ENCODE data around the gene ALDOB.

DNA sequence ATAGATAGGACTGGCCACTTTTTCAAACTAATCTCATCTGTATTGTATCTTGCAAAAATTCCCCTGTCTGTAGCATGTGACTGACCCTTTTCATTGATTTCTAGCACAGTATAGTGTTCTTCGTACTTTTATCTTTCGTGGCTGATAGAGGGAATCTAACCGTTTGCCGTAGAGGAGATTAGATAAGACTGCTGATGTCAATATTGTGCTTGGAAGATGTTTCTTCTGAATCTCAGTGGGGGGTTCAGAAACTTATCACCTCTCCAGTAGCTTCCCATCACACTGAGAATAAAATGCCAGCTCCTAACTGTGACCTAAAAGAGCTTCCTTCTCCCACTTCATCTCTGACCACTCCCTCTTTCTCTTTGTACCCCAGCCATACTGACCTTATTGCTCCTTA, 25.4 kb upstream of the ALDOB start:
- TF ChIP-seq POLR2A (IDR thresholded peaks at IDR 0.05) = no peak
- TF ChIP-seq, protein P1, sequence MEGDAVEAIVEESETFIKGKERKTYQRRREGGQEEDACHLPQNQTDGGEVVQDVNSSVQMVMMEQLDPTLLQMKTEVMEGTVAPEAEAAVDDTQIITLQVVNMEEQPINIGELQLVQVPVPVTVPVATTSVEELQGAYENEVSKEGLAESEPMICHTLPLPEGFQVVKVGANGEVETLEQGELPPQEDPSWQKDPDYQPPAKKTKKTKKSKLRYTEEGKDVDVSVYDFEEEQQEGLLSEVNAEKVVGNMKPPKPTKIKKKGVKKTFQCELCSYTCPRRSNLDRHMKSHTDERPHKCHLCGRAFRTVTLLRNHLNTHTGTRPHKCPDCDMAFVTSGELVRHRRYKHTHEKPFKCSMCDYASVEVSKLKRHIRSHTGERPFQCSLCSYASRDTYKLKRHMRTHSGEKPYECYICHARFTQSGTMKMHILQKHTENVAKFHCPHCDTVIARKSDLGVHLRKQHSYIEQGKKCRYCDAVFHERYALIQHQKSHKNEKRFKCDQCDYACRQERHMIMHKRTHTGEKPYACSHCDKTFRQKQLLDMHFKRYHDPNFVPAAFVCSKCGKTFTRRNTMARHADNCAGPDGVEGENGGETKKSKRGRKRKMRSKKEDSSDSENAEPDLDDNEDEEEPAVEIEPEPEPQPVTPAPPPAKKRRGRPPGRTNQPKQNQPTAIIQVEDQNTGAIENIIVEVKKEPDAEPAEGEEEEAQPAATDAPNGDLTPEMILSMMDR (IDR thresholded peaks at IDR 0.05) = no peak
